Ecto neural progenitor cell (in vitro differentiated cells): ENCODE data around the gene ARNT2.
A peak's percentile ranks its signal among the peaks of the same experiment; 100 is the strongest.

ENCODE experiments used
- DNase-seq: peaks from one replicate; pipeline ENCODE4 v3.0.0-alpha.2; 2018; ENCODE audit warnings: low spot score

Gene ARNT2

DNA sequence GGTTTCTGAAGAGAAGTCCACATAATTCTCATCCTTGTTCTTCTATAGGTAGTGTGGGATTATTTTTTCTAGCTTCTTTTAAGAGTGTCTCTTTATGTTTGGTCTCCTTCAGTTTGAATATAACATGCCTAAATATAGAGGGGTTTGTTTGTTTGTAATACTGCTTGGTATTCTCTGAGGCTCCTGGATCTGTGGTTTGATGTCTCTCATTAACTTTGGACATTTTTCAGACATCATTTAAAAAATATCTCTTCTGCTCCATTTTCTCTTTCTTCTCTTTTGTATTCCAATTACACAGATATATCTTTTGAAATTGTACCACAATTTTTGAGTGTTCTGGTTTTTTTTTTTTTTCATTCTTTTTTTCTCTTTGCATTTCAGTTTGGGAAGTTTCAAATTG lies 113.1 kb downstream of the ARNT2 start:
- DNase-seq = no peak

DNA sequence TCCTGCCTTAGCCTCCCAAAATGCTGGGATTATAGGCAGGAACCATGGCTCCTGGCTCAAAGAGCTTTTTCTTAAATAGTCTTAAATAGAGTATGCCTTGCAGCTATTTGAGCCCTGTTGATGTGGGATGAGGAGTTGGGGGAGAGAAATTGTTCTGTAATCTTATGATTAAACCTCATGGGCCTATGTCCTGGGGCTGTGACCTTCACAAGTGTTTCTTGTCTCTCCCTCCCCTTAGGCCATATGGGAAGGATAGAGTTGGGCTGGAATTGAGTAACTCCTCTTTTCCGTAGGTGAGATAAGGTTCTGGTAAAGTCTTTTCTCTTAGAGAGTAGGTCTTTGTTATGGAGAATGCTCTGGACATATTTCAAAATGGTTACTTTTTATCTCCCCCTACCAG lies 114.3 kb downstream of the ARNT2 start:
- DNase-seq = no peak

DNA sequence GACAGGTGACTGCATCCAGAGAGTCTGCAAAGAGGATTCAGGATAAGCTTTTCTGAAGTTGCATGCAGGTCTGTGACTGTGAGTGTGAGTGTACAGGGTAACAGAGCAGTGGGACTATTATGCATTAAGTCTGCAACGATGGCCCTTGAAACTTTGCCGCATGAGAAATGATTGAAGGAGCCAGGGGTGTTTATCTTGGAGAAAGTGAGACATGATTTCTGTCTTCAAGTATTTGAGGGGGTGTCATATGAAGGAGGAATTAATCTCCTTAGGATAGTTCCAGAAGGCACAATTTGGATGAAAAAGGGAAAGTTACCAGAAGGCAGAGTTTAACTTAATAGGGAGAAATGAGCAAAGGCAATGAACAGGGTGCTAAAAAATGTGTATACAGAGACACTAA lies 119.6 kb downstream of the ARNT2 start:
- DNase-seq = no peak

DNA sequence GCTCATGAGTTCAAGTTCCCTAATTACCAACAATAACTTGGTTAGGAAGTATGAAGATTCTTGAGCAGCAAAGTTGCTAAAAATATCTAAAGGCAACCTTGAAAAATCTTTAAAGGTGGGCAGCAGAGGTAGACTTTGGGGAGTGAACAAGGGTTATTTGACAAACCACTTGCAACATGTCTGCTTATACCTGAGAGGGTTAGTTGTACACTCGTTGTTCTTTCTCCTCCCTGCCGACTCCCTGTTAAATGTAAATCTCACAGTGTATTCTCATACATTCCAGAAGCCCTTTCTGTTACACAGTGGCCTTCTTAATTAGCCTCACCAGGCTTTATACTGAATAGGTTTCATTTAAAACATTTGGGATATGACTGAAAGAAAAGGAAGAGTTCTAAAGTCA lies 121.7 kb downstream of the ARNT2 start:
- no peak for DNase-seq

DNA sequence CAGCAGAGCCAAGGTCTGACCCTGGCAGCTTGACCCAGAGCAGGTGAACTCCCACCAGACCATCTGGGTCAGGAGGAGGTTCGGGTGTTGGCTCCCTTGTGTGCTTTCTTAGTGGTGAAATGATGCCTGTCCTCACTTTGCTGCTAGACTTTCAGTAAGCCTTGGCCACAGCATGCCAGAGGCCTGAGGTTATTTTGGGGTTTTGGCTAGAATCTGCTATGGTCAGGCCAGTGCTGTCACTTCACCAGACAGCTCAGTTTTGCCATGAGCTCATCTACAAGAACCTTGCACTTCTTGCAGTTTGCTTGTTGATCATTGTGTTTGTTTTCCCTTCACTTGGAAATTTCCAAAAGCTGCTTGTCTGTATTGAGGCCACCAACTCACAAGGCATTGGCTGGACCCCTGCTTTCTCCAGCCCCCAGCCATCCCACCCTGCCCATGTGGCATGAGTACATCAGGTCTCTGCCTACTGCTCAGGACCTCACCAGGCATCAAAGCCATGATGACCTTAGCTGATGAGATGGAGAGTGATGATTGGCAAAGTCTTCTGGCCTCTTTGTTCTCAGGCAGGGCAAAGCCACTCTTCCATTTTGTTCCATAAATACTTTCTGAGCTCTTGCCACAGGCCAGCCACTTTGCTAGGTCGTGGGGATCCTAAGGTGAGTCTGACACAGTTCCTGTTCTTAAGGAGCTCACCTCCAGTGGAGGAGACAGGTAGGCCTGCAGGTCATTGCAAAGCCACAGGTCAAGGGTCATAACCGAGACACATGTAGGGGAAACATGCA lies 122.6 kb downstream of the ARNT2 start:
- DNase-seq = no peak

DNA sequence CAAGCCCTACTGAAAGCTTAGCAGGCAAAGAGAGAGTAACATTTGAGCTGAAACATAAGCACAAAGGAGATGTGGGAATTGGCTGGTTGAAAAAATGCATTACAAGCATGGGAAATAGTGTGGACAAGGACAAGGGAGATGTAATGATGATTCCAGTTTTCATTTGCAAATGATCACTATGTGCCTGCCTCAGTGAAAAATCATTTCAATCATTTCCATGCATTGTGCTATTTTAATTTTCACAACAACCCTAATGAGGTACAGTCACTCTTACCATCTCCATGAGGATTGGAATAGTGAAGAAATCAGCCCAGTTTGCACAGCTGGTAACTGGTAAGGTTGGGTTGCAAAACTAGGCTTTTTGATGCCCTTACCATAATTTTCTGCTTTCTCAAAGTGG lies 123.2 kb downstream of the ARNT2 start:
- DNase-seq = no peak

DNA sequence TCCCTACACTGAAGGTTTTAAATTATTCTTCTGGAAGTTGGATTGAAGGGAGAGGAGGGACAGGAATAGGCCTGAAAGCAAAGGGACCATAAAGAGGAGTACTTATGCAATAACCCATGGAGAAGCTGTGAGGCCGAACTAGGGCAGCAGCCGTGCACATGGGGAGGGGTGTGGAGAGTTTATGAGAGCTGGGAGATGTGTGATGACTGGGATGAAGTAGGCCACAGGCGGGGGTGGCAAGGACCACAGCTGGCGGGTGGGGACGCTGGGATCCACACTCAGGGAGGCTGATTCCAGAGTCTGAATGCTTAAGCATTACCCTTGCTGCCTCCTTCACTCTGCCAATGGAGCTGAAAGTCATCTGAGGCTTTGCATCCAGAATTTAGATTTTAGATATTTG lies 123.8 kb downstream of the ARNT2 start:
- DNase-seq = no peak

DNA sequence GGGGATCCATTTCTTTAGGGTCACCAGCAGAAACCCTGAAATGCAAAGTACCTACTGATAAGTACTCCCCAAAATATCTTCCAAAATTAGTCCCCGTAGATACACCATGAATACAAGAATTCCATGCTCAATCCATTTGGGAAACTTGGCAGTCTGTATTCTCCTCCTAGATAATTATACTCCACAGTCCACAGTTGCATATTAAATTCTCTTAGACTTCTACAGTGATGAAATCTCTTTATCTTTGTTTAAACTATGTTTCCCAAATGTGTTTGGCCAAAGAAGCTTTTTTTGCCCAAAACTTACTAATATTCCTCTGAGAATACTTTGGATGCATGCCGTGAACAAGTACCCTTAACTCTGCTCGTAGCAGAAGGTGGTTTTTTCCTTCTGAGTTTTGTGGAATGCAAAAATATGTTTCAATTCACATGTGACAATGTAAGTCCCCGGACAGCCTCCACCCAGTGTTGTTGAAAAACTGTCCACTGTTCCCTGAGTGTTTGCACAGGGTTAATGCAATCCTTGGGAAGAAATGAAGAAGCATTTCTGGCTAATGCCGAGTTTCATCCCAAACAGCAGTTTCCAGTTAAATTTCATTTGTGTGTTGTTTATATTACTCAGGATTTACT lies 126.7 kb downstream of the ARNT2 start:
- DNase-seq = no peak

DNA sequence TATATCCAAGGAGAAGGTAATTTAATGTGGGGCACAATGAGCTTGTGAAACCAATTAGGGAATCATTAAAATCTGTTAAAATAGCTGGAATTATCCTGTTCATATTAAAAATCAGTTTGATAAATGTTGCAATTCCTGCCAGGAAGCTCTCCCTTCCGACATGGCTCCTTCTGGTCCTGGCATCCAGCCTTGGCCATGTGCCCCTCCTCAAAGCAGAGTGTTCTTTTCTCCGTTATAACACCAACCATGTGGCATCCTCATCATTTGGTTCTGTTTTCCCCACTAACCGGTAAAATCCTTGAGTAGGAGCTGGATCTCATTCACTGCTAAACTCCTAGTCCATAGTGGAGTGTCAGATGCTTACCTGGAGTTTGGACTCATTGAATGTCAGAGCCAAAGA lies 127.2 kb downstream of the ARNT2 start:
- no peak for DNase-seq

DNA sequence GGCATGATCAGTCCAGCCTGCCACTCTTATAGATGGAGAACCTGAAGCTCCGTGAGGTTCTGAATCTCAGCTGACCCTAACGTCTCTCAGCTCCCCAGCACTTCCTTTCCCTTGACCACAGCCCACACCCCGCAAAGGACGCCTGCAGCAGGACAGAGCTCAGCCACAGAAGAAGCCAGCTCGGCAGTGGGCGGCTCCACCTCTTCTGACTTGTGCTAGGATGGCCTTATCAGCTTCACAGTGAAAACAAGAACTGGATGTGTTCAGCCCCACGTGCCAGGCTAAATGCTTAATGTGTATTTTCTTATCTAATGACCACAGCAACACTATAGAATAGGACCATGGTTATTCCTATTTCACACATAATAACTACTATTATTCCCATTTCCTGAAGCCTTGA lies 127.6 kb downstream of the ARNT2 start:
- no peak for DNase-seq

DNA sequence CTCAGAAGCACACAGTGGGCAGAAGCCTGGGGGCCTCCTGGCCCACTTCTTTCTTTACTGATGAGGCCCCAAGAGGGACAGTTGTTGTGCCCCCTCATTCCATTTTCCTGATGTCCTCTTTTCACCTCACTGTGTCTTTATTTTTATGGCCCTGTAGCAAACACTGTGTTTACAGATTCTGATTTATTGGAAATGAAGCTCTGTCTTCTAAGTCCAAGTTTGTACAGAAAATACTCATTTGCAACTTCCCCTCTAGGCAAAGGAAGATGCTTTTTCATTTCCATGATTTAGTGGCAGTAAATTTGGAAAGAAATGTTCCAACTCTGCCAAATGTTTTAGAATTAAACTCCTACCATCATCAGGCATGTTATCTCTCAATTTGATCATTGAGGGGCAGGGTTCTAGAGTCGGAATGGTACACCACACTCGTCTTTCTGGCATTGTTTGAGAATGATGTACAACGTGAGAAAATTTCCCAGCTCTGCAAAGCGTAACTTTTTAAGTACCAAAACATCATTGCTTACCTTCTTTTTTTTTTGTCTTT lies 129.7 kb downstream of the ARNT2 start:
- DNase-seq = no peak

DNA sequence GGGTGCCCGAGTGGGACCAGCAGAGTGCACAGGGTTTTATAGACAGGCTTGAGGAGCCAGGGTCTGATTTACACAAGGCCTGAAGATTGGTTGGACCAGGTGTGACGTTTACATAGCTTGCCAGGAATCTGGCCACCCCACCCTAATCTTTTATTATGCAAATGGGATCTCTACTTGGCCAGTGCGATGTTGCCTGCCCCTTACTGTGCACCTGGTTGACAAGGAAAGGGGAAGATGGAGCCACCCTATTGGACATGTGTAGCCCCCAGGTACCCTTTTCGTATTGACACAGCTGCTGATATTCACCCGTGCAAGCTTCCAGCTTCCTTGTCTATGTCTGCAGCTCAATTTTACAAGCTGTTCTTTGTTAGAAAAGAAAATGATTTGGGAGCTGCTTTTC lies 132.0 kb downstream of the ARNT2 start:
- no peak for DNase-seq

DNA sequence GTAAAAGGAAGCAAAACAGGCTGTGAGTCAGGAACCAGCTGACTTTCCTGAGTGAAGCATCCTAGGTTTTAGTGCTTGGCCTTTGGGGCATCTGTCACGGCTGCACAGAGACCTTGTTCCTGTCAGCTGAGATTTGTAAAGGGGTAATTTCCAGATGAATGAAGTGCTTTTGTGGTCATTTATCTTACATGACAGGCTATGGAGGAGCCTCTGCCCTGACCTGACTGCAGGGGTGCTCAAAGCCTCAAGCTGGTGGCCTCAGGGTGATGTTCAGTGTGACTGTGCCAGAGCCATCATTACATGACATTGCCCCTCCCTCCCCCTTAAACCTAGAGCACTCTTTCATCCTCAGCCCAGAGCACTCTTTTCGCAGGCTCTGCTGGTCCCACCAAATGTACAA lies 132.5 kb downstream of the ARNT2 start:
- DNase-seq = no peak

DNA sequence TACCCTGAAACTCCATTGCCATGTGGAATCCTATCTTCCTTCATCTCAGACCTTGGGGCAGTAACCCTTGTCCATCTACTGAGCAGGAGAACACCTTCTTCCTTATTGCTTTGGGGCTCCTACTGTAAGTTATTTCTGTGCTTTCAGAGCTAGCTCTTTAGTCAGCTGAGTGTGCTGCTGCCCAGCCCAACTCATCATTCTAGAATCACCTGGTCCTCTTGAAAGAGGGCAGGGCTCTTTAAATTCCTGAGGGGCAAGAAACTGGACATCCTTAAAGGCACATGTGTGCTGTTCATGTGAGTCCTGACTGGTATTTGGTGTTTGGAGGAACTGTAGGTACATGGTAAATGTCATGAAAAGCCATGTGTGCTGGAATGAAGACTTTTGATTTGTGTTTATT lies 140.9 kb downstream of the ARNT2 start:
- DNase-seq = no peak

DNA sequence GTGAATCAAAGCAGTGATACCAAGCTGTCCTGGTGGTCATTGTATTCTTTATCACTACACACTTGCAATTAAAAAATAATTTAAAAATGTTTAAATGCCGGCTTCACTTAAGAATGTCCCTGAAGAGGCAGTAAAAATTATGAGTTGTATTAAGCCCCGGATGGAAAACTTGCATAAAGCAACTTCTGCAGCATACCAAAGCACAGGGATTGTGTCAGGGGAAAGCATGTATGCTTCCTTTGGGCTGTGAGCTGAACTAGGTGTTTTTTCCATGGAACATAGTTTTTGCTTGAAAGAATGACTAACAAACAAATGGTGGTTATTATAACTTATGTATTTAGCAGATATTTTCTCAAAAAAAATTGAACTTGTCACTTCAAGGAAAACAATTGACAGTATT lies 143.1 kb downstream of the ARNT2 start:
- no peak for DNase-seq

DNA sequence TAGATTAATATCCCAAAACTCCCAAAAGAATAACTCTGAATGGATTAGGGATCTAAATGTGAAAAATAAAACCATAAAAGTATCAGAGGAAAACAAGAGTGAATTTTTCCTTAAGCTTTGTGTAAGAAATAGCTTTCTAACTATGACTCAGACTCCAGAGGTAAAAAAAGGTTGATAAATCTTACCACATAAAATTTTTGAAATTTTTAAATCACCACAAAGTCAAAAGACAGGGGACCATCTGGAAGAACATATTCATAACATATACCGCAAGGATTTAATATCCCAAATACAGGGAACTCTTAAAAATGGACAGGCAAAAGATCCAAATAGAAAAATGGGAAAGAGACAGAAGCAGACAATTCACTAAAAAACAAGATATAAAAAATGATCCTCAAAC lies 145.0 kb downstream of the ARNT2 start:
- no peak for DNase-seq

DNA sequence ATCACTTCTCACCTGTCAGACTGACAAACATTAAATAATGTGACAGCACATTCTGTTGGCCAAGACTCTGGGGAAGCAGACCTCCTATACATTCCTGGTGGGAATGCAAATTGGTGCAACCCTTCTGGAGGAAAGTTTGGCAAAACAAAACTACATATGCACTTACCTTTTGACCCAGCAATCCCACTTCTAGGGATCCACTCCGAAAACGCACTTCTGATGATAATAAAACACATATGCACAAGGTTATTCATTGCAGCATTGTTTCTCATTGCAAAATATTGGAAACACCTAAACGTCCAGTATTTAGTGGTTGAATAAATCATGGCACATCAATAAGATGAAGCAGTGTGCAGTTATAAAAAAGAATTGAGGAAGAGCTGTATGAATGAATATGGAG lies 145.5 kb downstream of the ARNT2 start:
- no peak for DNase-seq

DNA sequence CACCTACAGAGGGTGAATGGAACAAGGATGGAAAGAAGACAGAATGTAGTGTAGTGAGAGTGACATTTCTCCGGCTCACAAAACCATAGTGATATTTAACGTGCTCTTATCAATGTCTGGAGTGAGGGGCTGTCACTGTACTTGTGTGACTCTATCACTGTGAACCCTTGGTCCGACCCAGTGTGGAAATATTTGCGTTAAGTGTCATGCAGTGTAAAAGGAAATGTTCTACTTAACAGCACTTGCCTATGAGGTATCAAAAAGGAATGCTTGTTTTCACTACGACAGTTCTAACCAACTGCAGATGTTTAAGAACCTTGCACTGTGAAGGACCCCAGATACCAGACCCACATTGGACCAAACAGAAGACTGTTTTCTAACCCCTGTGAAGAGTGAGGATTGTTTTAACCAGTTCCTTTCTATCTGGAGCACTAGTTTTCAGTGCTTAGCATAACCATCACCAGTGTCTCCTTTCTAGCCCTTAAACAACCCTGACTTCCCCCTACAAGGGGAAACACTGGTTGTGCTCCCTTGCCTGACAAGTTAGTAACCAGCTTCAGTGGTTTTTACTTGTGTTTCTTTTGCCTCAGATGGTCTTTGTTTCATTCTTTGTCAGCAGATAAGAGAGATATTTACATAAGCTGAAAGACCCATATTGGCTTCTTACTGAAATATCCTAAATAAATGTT lies 146.2 kb downstream of the ARNT2 start:
- DNase-seq = no peak

DNA sequence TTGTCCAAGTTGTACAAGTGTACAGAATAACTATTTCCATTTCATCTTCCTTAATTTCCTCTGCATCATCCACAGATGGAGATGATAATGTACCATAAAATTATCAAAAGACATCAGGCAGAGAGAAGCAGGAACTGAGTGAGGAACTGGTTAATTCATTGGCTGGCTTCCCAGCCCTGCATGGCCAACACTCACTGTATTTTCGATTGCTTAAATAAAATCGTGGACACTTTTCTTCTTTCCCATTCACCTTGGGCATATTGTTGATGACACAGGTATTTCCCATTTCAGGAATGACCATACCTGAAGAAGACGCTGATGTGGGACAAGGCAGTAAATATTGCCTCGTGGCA lies 146.7 kb downstream of the ARNT2 start:
- no peak for DNase-seq

DNA sequence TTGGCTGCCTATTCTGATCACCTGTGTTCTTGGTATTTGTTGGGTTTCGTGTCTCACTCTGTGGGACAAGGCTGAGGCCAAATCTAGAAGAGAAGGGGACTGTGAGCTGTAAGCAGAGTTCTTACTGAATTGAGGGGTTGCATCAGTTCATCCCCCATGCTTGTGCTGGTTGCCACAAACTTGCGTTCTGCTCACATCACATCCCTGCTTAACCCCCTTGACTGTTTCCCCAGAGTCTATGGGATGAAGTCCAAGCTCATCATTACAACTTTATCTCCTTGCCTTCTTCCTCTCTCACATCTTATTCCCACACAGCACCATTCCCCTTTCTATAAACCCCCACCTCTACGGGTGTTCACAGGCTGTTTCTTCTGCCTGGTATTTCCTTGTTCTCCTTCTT lies 147.2 kb downstream of the ARNT2 start:
- DNase-seq = no peak

DNA sequence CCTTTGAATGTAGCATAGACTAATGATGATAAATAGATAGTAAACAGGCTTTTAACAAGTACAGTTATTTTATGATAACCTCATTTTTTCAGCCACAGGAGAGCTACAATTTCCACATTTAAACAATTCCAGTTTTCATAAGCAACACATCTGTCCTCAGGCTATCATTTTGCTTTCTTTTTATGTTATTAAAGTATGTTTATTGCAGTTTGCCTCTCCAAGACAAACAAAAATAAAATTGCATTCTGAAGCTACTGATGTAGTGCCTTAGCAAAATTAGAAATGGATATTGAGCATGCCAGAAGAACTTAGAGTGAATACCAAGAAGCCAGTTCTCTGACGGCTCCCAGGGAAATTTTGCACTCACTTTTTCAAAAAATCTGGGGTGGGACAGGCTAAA lies 150.4 kb downstream of the ARNT2 start:
- no peak for DNase-seq

DNA sequence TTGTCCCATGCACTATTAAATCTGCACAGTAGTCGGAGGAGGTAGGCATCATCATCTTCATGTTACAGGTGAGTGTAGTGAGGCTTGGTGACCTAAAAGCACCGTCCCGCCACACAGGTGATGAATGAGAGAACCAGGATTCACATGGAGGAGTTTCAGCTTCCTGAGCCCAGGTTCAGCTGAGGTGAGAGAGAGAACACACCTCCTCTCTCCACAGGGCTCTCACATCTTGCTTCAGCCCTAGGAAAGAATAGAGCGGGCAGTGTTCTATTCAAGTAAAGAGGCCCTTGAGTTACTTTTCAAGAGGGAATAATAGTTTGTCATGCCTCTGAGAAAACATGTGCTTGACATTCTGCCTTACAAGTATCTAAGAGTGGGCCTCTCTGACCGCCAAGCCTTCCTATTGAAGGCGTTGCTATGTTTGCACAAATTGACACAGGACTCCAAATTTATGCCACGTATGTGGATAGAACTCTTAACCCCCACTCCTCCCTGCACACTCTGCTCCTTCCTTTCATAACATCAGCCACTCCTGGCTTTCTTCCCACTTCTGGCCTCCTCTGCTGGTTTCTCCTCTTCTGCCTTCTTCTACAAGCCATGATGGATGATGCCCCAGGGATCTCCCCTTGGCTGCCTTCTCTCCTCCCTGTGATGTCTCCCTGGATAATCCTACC lies 152.6 kb downstream of the ARNT2 start:
- peak; percentile 27 for DNase-seq
